CD4-positive, alpha-beta T cell treated with Interleukin-6 for 4 hours (primary cell): ENCODE results near the gene HEBP1.

Source experiments
- DNase-seq: peaks from one replicate; pipeline ENCODE4 v3.0.0-alpha.2; 2020; ENCODE audit warnings: mixed read lengths

HEBP1 gene

DNA sequence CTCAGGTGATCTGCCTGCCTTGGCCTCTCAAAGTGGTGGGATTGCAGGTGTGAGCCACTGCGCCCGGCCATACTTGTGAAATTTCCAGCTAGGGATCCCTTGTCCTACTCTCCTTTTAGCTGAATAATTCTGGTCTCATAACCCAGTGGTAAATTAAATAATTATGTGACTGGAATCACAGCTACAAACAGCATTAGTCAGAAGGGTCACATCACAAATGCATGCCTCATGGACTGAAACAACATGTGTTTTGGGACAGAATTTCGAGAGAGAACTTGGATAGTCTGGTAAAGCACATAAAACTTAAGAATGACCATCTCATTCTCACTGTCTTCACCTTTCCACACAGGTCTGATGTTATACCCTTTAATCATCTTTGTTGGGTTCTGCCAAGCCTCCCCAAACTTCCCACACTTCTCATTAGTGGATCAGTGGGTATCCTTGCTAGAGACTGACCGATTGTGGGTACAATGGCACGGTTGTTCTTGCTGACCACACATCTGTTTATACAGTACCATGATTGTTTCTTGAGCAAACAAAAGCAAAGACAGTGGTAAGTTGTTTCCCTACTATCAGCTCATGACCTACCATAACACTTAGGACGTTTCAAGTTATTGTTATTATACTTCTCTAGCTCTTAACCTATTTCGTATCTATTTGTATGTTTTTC, 53.2 kb downstream of the HEBP1 start:
- DNase-seq = no peak

DNA sequence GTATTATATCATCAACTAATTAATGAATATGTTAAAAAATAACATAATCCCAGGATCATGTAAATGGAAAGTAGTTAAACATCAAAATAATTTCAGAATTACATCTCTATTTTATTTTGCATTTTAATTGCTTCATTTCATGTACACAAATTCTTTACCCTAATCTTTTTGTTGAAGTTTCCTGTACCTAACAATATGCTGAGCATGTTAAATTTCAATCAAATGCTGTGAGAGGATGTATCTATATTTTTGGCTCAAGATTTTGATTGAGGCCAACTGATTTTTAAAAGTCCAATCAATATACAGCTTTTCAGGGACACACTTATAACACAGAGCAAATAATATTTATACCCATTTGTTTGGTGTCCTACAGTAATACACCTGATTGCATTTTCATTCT, 54.5 kb downstream of the HEBP1 start:
- no peak for DNase-seq

- no peak for DNase-seq
These were observed 56.3 kb downstream of the HEBP1 start for GRCh38 chr12:12943586-12944260.

DNA sequence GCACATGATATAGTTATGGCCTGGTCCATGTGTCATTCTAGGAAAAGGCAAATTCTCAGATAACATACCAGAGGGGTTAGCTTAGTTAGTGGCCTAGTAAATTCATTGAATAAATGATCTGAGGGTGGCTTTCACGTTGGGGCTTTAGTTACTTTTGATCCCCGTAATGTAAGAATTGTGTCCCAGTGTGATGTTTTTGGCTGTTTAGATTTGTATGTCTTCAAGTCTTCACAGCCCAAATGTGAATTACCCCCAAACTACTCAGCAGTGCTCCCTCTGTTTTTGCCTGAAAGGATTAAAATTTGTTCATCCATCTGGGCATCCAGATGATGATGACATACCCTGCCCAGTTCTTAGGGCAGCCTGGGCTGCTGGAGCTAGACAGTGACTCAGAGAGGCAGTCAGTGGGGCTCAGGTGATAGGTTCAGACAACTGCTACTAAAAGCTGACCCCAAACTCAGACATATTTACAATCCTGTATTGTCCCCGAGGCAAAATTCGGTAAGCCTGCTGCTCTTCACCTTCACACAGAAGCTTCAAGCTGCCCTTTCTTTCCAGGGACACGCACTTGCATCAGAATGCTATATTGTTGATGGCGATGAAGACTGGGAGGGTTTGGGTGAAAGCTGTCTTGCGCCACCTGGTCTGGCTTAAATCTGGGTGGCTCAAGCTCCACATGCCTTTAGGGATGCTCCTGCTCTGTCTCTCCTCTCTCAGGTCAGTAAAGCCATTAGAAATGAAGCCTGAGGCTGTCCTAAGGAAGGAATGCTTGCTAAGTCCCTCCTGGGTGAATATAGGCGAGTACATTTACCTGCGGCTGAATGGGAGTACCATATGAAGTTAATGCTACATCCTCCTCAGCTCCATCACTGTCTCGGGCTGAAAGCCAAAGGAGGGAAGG, 58.4 kb downstream of the HEBP1 start:
- DNase-seq = no peak

DNA sequence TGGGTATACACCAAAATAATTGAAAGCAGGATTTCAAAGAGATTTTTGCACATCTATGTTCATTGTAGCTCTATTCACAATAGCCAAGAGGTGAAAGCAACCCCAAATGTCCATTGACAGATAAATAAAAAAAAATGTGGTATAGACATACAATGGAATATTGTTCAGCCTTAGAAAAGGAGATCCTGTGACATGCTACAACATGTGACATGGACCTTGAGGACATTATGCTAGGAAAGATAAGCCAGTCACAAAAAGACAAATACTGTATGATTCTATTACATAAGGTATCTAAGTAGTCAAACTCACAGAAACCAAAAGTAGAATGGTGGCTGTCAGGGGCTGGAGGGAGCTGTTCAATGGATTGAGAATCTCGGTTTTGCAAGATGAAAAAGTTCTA, 60.2 kb downstream of the HEBP1 start:
- DNase-seq = no peak

- no peak for DNase-seq
These were observed 61.5 kb downstream of the HEBP1 start for GRCh38 chr12:12938541-12938940.

DNA sequence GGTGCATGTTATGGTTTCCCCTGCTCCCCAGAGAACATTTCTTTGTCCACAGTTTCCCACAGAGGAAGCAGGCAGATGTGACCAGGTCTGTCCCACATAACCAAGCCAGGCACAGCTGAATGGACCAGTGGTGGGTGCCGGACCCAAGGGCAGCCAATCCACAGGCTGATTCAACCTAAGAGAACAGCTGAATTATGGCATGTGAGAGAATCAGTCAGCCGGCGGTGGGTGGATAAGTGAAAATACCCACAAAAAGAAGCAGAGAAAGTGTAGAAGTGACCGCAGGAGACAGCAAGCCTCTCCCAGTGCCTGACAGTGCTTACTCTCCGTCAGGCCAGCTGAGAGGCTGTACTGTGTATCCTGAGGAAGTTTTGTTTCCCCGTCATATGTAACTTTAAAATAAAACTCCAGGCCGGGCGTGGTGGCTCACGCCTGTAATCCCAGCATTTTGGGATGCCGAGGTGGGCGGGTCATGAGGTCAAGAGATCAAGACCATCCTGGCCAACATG, 63.0 kb downstream of the HEBP1 start:
- DNase-seq = no peak

DNA sequence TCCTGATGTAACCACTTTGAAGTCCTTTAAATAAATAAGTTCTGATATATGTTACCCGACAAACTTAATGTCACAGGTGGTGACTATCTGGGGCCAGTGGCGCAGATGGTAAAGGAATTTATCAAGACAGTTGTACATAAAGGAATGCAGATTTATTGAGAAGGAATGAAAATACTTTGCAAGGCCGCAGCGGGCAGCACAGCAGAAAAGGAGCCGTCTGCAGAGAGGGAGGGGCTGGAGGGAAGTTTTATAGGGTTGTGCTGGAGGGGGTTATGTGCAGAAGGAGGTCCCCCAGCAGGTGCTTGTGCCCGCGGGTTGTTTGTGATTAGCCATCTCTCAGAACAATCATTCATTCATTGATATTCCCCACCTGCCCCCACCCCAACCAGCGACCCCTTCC, 65.5 kb downstream of the HEBP1 start:
- no peak for DNase-seq

DNA sequence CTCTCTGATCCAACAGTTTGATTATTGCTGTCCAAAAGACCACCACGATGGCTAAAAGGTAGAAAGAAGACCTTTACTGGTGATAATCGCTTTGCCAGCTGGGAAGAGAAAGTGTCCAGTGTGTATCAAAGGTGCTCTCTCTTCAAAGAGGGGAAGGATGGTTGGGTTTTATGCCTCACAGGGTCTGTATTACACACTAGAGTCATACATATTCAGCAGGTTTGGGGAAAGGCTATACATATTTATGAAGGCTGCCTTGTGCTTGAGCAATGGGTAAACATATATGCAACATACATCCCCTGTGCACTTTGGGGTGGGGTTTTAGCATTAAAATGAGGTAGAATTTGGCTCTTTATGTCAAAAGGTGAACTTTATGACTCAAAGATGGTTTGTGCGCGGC, 66.3 kb downstream of the HEBP1 start:
- no peak for DNase-seq

DNA sequence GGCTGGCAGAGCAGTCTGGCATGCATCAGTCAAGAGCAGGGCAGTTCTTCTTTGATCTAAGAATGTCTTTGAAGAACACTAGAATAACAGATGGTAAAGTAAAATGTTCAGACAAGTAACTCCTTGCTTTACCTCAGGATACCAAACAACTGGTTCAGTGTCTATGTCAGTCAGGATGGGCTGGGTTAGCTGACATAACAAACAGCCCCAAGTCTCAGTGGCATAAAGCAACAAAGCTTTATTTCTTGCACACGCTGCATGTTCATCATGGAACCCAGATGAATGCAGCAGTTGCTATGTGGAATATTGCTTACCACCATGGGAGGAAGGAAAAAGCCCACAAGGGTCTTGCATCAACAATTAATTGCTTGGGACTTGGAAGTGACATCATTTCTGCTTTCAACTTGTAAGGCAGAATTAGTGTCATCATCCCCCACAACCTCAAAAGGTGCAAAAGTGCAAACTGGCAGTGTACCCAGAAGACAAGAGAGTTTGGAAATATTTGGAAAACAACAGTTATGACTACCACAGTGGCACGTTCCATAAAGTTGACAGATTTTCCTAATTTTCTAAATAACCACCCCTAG, 69.3 kb downstream of the HEBP1 start:
- DNase-seq = no peak

DNA sequence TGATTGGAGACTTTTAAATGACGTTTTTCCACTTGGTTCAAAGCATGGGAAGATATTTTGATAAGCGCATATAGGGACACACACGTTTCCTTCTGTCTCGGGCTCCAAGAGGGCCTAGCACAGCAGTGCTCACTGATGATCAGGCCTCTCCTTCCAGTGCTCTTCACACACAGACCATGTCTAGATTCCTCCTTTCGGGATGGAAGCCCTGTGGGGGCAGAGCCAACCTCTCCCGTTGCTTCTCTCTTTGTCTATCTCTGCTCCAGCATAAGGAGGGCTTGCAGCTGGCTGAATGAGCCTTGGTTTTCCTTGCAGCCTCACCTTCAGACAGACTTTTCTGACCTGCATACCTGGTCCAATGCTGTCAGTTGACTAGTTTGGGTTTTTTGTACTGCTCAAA, 70.4 kb downstream of the HEBP1 start:
- DNase-seq = no peak

DNA sequence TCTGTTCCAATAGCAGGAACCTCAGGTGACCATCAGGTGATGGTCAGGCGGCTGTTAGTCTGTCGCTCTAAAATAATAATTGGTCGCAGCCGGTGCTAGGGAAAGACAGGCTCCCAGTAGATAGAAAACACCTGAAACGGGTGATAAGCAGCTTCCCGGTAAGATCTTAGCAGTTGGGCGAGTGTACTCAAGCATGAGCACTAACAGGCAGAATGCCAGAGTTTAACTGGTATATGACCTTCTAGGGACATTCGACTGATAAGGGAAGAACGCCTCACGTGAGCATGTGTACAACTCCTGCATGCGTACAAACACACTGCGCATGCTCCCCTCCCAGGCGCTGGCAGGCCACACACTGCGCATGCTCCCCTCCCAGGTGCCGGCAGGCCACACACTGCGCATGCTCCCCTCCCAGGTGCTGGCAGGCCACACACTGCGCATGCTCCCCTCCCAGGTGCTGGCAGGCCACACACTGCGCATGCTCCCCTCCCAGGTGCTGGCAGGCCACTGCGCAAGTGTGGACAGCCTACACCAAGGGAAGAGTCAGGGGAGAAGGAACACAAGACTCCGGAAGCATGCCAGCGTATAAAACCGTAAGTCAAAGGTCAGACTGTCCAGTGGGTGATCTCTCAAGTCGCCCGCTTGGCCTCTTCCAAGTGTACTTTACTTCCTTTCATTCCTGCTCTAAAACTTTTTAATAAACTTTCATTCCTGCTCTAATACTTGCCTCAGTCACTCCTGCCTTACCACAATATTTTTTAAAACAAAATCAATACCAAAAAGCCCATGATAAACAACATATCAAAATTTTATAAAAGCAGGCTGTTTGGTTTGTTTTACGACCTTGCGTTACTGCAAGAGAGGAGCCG, 72.6 kb downstream of the HEBP1 start:
- peak; percentile 63 for DNase-seq

GRCh38 chr12:12926571-12927071, 73.4 kb downstream of the HEBP1 start:
- no peak for DNase-seq

DNA sequence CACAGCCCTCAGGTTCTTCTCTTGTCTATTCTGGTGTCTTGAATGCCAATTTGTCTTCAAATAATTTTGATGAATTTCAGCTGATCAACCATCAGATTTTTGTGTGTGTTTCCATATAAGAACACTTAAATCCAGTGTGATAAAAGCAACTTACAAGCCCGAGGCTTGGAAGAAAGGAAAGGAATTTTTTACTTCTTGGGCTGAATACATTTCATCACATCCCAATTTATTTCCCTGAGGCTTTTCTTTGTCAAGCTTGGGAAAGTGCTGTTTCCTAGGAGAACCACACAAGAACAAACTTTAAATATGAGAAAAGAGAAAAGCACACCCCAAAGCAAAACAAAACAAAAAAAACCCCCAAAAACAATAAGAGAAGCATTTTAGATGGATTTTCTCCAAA, 74.7 kb downstream of the HEBP1 start:
- DNase-seq = no peak
